ENCODE measurements around the gene TSHZ2.

The TSHZ2 gene

GRCh38 chr20:53080687-53080962, 108.5 kb downstream of the TSHZ2 start:
- H3K9me3 ChIP-seq, result no peaks in the 10 kb centered on the region
- H3K4me1 ChIP-seq, result peaks cover 49% of the 10 kb centered on the region

GRCh38 chr20:53080969-53081871, 109.1 kb downstream of the TSHZ2 start:
- DNase-seq, result no peak

More at GRCh38 chr20:53080687-53080962, 108.5 kb downstream of the TSHZ2 start:
- H3K36me3 ChIP-seq, result no peaks in the 10 kb centered on the region
- no peaks in the 10 kb centered on the region for H3K27me3 ChIP-seq
- no peak overlapping the region for H3K4me3 ChIP-seq (ENCODE audit: low read depth, low read length)
- DNase-seq, result no peak
- no peak for TF ChIP-seq CTCF (IDR thresholded peaks at IDR 0.05; ENCODE audit: low read depth, low read length)

GRCh38 chr20:53081916-53082863, 110.0 kb downstream of the TSHZ2 start:
- Histone ChIP-seq H3K4me1 (peaks cover 49% of the 10 kb centered on the region), H3K27me3 (no peaks in the 10 kb centered on the region), H3K36me3 (no peaks in the 10 kb centered on the region), H3K4me3 (ENCODE audit: low read depth, low read length) (no peak overlapping the region), H3K9me3 (no peaks in the 10 kb centered on the region)
- TF ChIP-seq CTCF (IDR thresholded peaks at IDR 0.05; ENCODE audit: low read depth, low read length), result no peak
- DNase-seq, result no peak

More at GRCh38 chr20:53080969-53081871, 109.1 kb downstream of the TSHZ2 start:
- Histone ChIP-seq H3K36me3 (no peaks in the 10 kb centered on the region), H3K27me3 (no peaks in the 10 kb centered on the region), H3K4me1 (peaks cover 49% of the 10 kb centered on the region), H3K9me3 (no peaks in the 10 kb centered on the region), H3K4me3 (ENCODE audit: low read depth, low read length) (no peak overlapping the region)
- no peak for TF ChIP-seq CTCF (IDR thresholded peaks at IDR 0.05; ENCODE audit: low read depth, low read length)

DNA sequence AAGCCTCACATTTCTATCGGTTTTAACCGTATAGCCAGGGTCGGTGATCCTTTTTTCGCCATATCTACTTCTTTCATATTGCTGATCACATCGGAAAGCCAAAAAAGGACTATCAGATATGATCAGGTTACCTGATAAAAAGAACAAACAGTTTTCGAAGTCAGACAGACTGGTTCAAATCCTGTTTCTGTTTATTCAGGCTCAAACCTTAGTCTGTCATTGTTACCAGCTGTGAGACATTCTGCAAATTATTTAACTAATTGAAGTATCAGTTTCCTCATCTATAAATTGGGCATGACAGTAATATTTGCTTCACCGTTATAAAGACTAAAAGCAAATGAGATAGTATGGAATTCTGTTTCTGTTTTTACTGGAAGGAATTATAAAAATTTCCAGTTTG, 111.3 kb downstream of the TSHZ2 start:
- Histone ChIP-seq H3K27me3 (no peaks in the 10 kb centered on the region), H3K36me3 (no peaks in the 10 kb centered on the region), H3K4me1 (peaks cover 38% of the 10 kb centered on the region), H3K4me3 (ENCODE audit: low read depth, low read length) (no peak overlapping the region), H3K9me3 (no peaks in the 10 kb centered on the region)
- DNase-seq, result no peak
- no peak for TF ChIP-seq CTCF (IDR thresholded peaks at IDR 0.05; ENCODE audit: low read depth, low read length)

DNA sequence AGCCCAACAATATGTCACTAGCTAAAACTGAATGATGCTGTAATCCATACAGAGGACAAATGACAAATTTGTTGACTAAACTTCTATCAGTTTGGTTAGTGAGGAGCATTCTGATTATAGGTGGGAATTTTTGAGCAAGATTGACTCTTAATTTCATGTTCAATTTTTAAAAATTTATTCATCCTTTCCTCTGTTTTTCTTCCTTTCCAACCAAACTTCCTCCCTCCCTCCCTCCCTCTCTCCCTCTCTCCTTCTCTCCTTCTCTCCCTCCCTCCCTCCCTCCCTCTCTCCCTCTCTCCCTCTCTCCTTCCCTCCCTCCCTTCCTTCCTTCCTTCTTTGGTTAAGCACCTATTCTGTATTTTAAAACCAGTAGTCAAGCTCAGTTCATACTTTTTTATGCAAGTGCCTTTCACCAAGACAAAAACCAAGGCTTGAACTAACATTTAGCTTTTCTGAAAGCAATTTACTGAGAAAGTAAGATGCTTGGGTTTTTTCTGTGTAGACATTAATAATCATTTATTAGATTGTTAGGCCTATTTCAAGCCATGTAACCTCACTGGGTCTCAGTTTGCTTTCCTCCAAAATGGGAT, 112.3 kb downstream of the TSHZ2 start:
- peaks cover 27% of the 10 kb centered on the region for H3K4me1 ChIP-seq
- no peak for TF ChIP-seq CTCF (IDR thresholded peaks at IDR 0.05; ENCODE audit: low read depth, low read length)
- no peaks in the 10 kb centered on the region for H3K36me3 ChIP-seq
- no peaks in the 10 kb centered on the region for H3K27me3 ChIP-seq
- H3K9me3 ChIP-seq, result no peaks in the 10 kb centered on the region
- H3K4me3 ChIP-seq (ENCODE audit: low read depth, low read length), result no peak overlapping the region
- no peak for DNase-seq
